ENCODE results near the gene CATSPERB. TPM values are rescaled to one million over a fixed set of nuclear protein-coding genes. Genes with fewer than 3 reads are reported as not detected.

The CATSPERB gene
- total and polyA plus RNA-seq, 2 of the 8 experiments (the other 6 are each of a cell fraction or from before 2014, with no cell fraction given) = 0.11 to 0.30 TPM

- H3K79me2 ChIP-seq (ENCODE audit: control insufficient read depth in 1 of 2, insufficient read depth in 2 of 2, low read length in 2 of 2) = no peaks in the 10 kb centered on the region
- FAIRE-seq (no peak), DNase-seq (ENCODE audit: low read depth in 1 of 2, low spot score in 2 of 2) (no peak)
- H3K4me1 ChIP-seq (replicated peaks in 1 of 4; ENCODE audit: control insufficient read depth in 3 of 4, insufficient read depth in 4 of 4, low read length in 3 of 4) = peaks cover 0 to 2% (median 0%) of the 10 kb centered on the region in 4 experiments; a peak in 1 of 7 replicates
- no peak overlapping the region for H2BK12ac ChIP-seq (ENCODE audit: low read depth, low read length)
- H2BK20ac ChIP-seq (ENCODE audit: low read length) = no peak overlapping the region; the same call in 1 of the 2 replicates
- no peak for TF ChIP-seq NRF1 (IDR thresholded peaks at IDR 0.05; ENCODE audit: low read depth, low read length)
- TF ChIP-seq SRF (IDR thresholded peaks at IDR 0.05; ENCODE audit: low read depth, low read length) = no peak
- TF ChIP-seq RXRA (IDR thresholded peaks at IDR 0.05; ENCODE audit: insufficient read depth, low read depth, low read length) = no peak
- TF ChIP-seq FOSL1 (IDR thresholded peaks at IDR 0.05; ENCODE audit: insufficient read depth, low read depth, low read length) = no peak
- TF ChIP-seq SIX5 (IDR thresholded peaks at IDR 0.05; ENCODE audit: low read depth, low read length) = no peak
- TF ChIP-seq JUND (IDR thresholded peaks at IDR 0.05; ENCODE audit: low read length) = no peak
- TF ChIP-seq RBBP5 (IDR thresholded peaks at IDR 0.05; ENCODE audit: borderline replicate concordance, low read depth, low read length) = no peak
- no peak for TF ChIP-seq EGR1 (IDR thresholded peaks at IDR 0.05; ENCODE audit: borderline replicate concordance, low read depth, low read length)
- no peak for TF ChIP-seq KDM1A (IDR thresholded peaks at IDR 0.05; ENCODE audit: borderline replicate concordance, low read length)
- TF ChIP-seq RFX5 (IDR thresholded peaks at IDR 0.05; ENCODE audit: borderline replicate concordance, low read depth, low read length) = no peak
- no peak for TF ChIP-seq SIRT6 (IDR thresholded peaks at IDR 0.05; ENCODE audit: low read length)
- no peak for TF ChIP-seq SP2 (IDR thresholded peaks at IDR 0.05; ENCODE audit: low read length)
- TF ChIP-seq BACH1 (IDR thresholded peaks at IDR 0.05; ENCODE audit: low read length) = no peak
- 0 out of 2 replicates have a peak overlapping the region, but pooled peaks have one; percentile 10 for H2AFZ ChIP-seq (ENCODE audit: low read length)
- H4K20me1 ChIP-seq (replicated peaks in 1 of 2; ENCODE audit: control insufficient read depth in 1 of 2, insufficient read depth in 2 of 2, low read length in 2 of 2) = no peaks in the 10 kb centered on the region
- H2BK15ac ChIP-seq (ENCODE audit: low read length) = no peak overlapping the region
- H2BK5ac ChIP-seq (ENCODE audit: low read depth, low read length) = no peak overlapping the region
- peaks cover 4 to 6% of the 10 kb centered on the region in 2 experiments; a peak in 2 of 4 replicates for H3K9me3 ChIP-seq (ENCODE audit: insufficient read depth in 2 of 2, low read depth in 1 of 2, low read length in 1 of 2)
- H3K79me1 ChIP-seq (ENCODE audit: low read depth, low read length) = no peaks in the 10 kb centered on the region
- no peak overlapping the region for H3K56ac ChIP-seq (replicated peaks; ENCODE audit: insufficient read length, low read depth, low read length)
- no peak overlapping the region for H3K18ac ChIP-seq (ENCODE audit: extremely low read depth, low read length)
- no peaks in the 10 kb centered on the region for H3K27me3 ChIP-seq (replicated peaks in 1 of 4; ENCODE audit: control insufficient read depth in 3 of 4, extremely low read depth in 1 of 4, insufficient read depth in 3 of 4, low read length in 3 of 4)
- no peak overlapping the region for H3K4me2 ChIP-seq (ENCODE audit: insufficient read depth in 1 of 2, low read depth in 2 of 2, low read length in 2 of 2)
- no peak overlapping the region for H2AK5ac ChIP-seq (ENCODE audit: low read depth, low read length)
- 92% methylated on average over 6 of the region's 6 CpGs; no CpG with 5 or more reads in 1 of the 2 experiments for WGBS, 2 experiments (ENCODE audit: extremely low coverage in 1 of 2, insufficient coverage in 1 of 2, insufficient read length in 1 of 2, insufficient replicate concordance in 2 of 2, low coverage in 1 of 2, low lambda C conversion rate in 2 of 2, missing lambda C conversion rate in 1 of 2)
- no peak overlapping the region for H4K5ac ChIP-seq (ENCODE audit: insufficient read length, low read depth, low read length)
- H3K14ac ChIP-seq (ENCODE audit: insufficient read length) = no peak overlapping the region
- H3K4ac ChIP-seq (replicated peaks; ENCODE audit: insufficient read length, low read depth, low read length) = no peak overlapping the region
- no peak overlapping the region for H3K4me3 ChIP-seq (ENCODE audit: extremely low read depth in 1 of 4, insufficient read depth in 2 of 4, low read depth in 3 of 4, low read length in 4 of 4)
- H3K23me2 ChIP-seq (ENCODE audit: low read depth, low read length) = no peaks in the 10 kb centered on the region
- no peak overlapping the region for H2BK120ac ChIP-seq (replicated peaks; ENCODE audit: low read depth, low read length)
- no peak overlapping the region for H4K91ac ChIP-seq (replicated peaks; ENCODE audit: insufficient read length, low read length)
- ChIA-PET CTCF (ENCODE audit: partially characterized antibody) (no interaction called here), POLR2A (ENCODE audit: partially characterized antibody) (no interaction called here)
- no peak overlapping the region for H3K9ac ChIP-seq (replicated peaks in 1 of 4; ENCODE audit: extremely low read depth in 1 of 4, low read depth in 3 of 4, low read length in 3 of 4)
- H3K36me3 ChIP-seq (ENCODE audit: control insufficient read depth in 2 of 4, insufficient read depth in 4 of 4, low read length in 3 of 4) = no peaks in the 10 kb centered on the region
- H3K27ac ChIP-seq (ENCODE audit: low read depth, low read length) = no peak overlapping the region
- H4K8ac ChIP-seq (ENCODE audit: extremely low read depth, insufficient read depth, low read length) = no peak overlapping the region
- H3K23ac ChIP-seq (ENCODE audit: insufficient read length) = no peak overlapping the region
Observed at GRCh38 chr14:91613459-91614112, 118.3 kb downstream of the CATSPERB start.

All from H1 (cell line).